IPS-NIHi11 (cell line): ENCODE measurements around the gene HTR6.

Source experiments
- DNase-seq: peaks from one replicate; pipeline ENCODE4 v3.0.0; 2012; ENCODE audit warnings: mixed read lengths, low spot score

Gene HTR6

DNA sequence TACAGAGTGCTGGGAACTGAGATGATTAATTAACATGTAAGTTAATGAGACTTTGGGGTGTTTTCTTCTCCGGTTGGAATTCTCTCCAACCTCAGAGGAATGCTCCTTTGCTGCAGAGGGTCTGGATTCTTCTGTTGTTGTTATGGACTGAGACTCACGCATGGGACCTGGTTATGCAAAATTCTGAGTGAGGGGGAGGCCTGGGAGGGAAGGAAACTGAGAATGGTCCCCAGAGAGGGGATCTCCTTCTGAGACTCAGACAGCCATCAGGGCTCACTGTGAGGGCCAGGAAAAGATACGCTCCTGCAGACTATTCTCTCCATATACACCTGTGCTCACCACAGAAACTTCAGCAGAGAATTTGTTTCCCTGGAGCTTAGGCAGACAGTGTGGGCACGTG lies 56.3 kb downstream of the HTR6 start:
- DNase-seq: no peak

DNA sequence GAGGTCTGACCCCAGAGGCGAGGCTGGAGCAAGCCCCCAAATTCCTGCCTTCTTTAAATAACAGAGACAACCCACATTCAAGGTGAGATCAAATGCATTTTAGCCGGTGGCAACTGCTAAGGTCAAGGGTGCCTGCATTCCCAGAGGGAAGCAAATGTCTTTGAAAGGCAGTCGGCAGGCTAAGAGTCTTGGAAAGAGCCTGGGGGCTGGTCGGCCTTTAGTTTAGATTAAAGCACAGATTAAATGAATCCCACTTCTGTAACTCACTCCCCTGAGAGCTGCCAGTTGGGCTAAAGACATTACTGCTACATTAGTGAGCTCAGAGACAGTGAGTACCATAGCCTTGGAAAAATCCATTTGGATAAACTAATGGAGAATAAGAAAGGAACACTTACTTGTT lies 59.2 kb downstream of the HTR6 start:
- DNase-seq: no peak

DNA sequence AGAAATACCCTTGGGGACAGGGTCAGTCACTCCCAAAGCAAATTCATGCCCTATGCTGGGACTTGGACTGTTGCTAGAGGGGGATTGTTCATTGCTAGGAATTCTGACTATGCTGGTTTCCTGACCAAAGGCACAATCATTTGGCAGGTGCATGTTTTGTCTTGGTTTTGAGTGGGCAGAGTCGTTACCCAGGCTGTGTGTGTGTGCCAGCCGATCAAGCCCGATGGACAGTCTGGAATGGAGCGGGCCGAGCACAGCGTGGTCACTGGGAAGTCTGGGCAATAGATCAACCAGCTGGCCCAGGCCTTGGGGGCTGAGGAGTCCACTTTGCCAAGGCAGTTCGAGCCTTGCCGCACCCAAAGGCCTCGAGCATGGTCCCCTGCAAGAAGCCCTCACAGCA lies 60.9 kb downstream of the HTR6 start:
- no peak for DNase-seq

DNA sequence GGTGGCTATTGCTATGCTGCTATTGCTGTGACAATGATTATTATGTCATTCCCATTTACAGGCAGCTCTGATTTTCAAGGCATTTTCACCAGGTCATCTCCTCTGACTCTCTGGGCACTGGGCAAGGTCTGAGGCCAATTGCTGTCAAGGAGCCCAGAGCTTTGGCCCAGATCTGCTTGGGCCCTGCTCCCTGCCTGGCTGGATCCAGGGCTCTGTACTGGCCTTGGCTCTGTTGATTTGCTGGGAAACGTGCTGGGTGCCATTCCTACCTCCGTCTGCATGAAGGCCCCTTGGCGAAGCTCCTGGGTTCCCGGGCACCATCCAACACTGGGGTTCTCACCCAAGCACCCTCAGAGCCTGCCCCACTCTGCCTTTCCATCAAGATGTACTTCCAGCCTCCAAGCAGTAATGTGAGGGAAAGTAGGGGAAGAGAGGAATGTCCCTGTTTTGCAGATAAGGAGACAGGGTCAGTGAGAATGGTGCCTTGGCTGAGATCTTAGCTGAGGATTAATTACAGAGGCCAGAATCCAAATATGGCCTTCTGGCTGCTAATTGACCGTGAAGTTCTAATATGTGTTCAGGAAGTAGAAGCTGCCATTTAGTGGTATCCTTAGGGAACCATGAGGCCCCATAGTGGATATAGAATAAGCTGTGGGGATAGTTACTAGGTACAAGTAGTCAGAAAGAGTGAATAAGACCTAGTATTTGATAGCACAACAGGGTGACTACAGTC lies 63.9 kb downstream of the HTR6 start:
- DNase-seq: no peak

DNA sequence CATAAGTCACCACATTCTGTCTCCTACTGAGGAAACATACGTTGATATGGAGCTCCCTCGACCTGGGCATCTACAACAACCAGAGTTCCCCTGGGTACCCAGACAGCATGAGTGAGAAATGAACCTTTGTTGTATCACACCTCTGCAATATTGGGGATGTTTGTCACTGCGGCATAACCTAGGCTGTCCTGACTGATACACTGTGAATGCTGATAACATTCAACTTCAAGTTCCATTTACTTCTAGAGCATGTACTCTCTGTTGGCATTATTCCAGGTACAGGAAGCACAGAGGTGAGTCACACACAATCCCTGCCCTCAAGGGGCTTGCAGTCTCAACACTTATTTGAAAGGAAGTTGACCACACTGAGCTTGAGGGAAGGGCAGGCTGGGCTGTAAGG lies 65.6 kb downstream of the HTR6 start:
- no peak for DNase-seq
